C4-2B (cell line): ENCODE measurements around the gene PDZRN4.

ENCODE experiments used
- ZFX ChIP-seq: fragments of 450-650 bp; IDR thresholded peaks from 2 replicates; pipeline ENCODE4 v1.6.1; 2017
- TF ChIP-seq, protein P1 (sequence below): fragments of 450-650 bp; conservative IDR thresholded peaks from 2 replicates; pipeline ENCODE4 v1.5.1; 2017; ENCODE audit warnings: mild to moderate bottlenecking

DNA sequence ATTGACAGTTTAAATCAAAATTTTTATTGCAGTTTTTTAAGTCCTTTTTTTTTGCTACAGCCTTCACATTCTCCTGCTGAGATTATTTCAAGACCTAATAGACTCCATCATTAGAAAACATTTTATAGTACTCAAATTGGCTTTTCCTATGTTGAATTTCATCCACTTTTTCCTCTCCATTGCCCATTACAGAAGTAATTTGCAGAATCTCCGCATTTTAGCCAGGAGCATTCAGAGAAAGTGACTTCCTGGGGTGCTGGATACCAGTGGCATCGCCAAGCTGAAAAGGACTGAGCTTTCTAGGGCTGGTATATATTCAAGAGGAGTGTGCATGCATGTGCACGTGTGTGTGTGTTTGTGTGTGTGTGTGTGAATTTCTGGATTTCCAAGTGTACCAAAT lies 340.8 kb downstream of the PDZRN4 start:
- TF ChIP-seq, protein P1, sequence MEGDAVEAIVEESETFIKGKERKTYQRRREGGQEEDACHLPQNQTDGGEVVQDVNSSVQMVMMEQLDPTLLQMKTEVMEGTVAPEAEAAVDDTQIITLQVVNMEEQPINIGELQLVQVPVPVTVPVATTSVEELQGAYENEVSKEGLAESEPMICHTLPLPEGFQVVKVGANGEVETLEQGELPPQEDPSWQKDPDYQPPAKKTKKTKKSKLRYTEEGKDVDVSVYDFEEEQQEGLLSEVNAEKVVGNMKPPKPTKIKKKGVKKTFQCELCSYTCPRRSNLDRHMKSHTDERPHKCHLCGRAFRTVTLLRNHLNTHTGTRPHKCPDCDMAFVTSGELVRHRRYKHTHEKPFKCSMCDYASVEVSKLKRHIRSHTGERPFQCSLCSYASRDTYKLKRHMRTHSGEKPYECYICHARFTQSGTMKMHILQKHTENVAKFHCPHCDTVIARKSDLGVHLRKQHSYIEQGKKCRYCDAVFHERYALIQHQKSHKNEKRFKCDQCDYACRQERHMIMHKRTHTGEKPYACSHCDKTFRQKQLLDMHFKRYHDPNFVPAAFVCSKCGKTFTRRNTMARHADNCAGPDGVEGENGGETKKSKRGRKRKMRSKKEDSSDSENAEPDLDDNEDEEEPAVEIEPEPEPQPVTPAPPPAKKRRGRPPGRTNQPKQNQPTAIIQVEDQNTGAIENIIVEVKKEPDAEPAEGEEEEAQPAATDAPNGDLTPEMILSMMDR, result no peak
- TF ChIP-seq ZFX, result no peak
